Mucosa of descending colon (tissue), 3 donors: ENCODE data around the gene KLHDC4. TPM values are rescaled to one million over a fixed set of nuclear protein-coding genes. Genes with fewer than 3 reads are reported as not detected.

Source experiments
- ATAC-seq: fragments of 200-7000 bp; cut with Tn5 transposase; one replicate; pipeline ENCODE4 v1.9.1; 2020; ENCODE audit warnings: mild to moderate bottlenecking, moderate library complexity
- DNase-seq, 3 donors: peaks; one replicate each; pipeline ENCODE4 v3.0.0-alpha.2; 2020
- H3K36me3 ChIP-seq: fragments of 200-600 bp; one replicate; pipeline ENCODE4 v1.8.0; 2021; ENCODE audit warnings: low read depth, mild to moderate bottlenecking
- H3K4me1 ChIP-seq: fragments of 200-600 bp; one replicate; pipeline ENCODE4 v1.8.0; 2021; ENCODE audit warnings: low read depth, mild to moderate bottlenecking
- H3K4me3 ChIP-seq: fragments of 200-600 bp; one replicate; pipeline ENCODE4 v1.8.0; 2021; ENCODE audit warnings: mild to moderate bottlenecking
- H3K9me3 ChIP-seq: fragments of 200-600 bp; one replicate; pipeline ENCODE4 v1.8.0; 2021; ENCODE audit warnings: mild to moderate bottlenecking
- intact Hi-C, 2 donors: fragments of 100-400 bp; cut with DNase I in 1 of 2; cut with micrococcal nuclease in 1 of 2; formaldehyde crosslinking; loops; one replicate each; pipeline versions ENCODE4 v1.11.0 to v1.11.1; 2022; cut with DNase I, micrococcal nuclease
- total RNA-seq, 3 donors: library from RNA; stranded (reverse); fragmentation: NEBNext Ultra II Directional in 2 of 3; extraction: Animal tissue kit (Norgen Biotek cat#: 25700) in 2 of 3; gene quantifications; one replicate each; pipeline versions ENCODE4 v1.2.1 to v1.2.4, GENCODE V29; 2021 to 2023
- TF ChIP-seq, protein P1 (sequence below): fragments of 200-600 bp; IDR thresholded peaks from one replicate; pipeline ENCODE4 v1.8.0; 2022; ENCODE audit warnings: antibody characterized with exemption, mild to moderate bottlenecking
- donor health status: DM: no; HTN: no; CAD: no; lungs with moderate emphysema.
- donor health status: DM: no; HTN: no; CAD: no.
- donor health status: DM: no; HTN: yes; CAD: no.

The KLHDC4 gene
- total RNA-seq, 3 donors from 2014 or later = 41.6 to 67.7 (median 46.4) TPM

DNA sequence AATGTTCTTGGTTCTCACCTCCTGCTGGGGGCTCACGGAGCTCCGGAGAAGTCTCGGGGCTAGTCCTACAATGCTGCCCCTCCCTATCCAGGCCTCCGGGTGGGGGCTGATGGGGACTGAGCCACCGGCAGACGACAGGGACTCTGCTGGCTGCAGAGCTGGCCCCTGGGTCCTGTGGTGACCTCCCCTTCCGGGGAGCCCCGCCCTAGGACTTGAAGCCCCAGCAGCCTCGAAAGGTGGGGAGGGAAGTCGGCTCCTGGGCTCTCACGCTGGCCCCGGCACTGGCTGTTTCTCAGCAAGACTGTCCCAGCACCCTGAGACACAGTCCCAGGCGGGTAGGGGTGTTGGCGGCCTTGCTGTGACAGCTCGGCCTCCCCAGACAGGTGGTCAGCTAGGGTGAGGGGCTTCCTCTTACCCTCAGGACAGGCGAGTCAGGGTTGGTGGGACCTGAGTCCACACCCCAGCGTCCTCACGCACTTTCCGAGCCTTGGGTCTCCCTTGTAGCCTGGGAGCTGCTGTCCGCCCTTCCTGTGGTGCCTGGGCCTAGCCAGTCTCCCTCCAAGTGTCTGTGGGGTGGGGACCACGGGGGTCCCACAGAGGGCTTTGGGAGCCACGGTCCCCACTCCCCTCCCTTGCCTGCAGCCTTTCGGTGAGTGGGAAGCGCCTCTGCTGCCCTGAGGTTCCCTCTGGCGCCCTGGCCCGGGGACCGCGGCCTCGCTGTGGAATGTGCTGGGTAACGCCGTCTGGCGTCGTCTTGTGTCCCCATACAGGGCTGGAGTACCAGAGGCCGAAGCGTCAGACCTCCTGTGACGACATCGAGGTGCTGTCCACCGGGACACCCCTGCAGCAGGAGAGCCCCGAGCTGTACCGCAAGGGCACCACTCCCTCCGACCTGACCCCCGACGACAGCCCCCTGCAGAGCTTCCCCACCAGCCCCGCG is 76.6 kb downstream of the KLHDC4 start:
- Histone ChIP-seq H3K4me3 (no peak overlapping the region), H3K9me3 (no peaks in the 10 kb centered on the region), H3K36me3 (no peaks in the 10 kb centered on the region), H3K4me1 (no peaks in the 10 kb centered on the region)
- TF ChIP-seq, protein P1, sequence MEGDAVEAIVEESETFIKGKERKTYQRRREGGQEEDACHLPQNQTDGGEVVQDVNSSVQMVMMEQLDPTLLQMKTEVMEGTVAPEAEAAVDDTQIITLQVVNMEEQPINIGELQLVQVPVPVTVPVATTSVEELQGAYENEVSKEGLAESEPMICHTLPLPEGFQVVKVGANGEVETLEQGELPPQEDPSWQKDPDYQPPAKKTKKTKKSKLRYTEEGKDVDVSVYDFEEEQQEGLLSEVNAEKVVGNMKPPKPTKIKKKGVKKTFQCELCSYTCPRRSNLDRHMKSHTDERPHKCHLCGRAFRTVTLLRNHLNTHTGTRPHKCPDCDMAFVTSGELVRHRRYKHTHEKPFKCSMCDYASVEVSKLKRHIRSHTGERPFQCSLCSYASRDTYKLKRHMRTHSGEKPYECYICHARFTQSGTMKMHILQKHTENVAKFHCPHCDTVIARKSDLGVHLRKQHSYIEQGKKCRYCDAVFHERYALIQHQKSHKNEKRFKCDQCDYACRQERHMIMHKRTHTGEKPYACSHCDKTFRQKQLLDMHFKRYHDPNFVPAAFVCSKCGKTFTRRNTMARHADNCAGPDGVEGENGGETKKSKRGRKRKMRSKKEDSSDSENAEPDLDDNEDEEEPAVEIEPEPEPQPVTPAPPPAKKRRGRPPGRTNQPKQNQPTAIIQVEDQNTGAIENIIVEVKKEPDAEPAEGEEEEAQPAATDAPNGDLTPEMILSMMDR = no peak
- no peak for ATAC-seq
- intact Hi-C loops = no loop called here
- no peak for DNase-seq

DNA sequence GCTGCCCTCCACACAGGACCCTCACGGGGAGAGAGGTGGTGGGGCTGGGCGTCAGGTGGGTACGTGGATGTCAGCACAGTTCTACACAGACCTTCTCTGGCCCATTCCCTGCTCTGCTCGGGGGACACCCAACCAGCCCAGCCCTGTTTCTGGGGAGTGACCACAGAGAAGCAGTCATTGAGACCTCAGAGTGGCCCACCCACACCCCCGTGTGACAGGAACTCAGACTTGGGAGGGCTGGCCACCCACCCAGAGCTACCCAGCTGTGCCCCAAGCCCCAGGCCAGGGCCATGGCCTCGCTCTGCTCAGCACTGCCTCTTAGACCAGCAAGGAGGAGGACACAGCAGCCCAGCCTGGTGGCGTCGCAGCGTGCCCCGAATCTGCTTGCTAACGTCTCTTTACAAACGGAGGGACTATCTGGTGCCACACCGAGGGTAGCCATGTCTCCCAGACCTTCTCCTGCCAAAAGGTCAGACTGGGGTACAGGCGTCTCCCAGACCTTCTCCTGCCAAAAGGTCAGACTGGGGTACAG is 77.7 kb downstream of the KLHDC4 start:
- no peak overlapping the region for H3K4me3 ChIP-seq
- no peaks in the 10 kb centered on the region for H3K9me3 ChIP-seq
- DNase-seq = no peak
- ATAC-seq = no peak
- no peaks in the 10 kb centered on the region for H3K36me3 ChIP-seq
- intact Hi-C loops = no loop called here
- TF ChIP-seq, protein P1 = no peak
- H3K4me1 ChIP-seq = no peaks in the 10 kb centered on the region

DNA sequence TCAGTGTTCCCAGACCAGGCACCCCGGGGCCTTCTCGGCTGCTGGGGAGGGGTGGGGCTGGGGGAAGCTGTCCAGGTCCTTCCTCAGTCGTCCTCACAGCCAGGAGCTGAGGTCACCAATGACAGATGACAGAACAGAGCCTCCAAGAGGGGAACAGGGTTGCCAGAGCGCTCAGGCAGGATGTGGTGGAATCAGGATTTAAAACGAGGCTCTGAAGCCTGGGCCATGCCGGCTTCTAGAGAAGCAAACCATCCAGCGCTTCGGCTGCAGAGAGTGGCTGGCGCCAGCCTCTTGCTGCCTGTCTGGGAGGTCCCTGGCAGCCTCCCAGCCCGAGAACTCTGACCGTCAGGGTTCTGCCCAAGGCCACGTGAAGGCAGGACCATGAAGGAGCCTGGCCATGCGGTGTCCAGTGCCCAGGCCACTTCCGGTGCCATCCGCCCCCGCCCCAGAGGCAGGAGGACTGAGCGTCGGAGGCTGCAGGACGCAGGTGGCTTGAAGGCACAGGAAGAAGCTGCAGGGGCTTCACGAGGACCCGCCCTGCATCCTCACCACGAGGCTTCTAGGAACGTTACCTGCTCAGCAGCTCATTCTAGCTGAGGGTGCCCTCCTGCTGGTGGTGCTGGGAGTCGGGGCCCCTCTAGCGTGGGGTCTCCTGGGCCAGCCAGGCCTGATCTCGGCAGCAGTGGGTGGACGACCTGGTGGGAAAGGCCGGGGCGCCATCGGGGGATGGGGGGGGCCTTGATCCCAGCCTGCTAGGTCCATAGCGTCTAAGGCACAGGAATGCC is 78.5 kb downstream of the KLHDC4 start:
- Histone ChIP-seq H3K4me3 (no peak overlapping the region), H3K36me3 (no peaks in the 10 kb centered on the region), H3K4me1 (no peaks in the 10 kb centered on the region), H3K9me3 (no peaks in the 10 kb centered on the region)
- TF ChIP-seq, protein P1 = no peak
- DNase-seq = no peak
- ATAC-seq = no peak
- intact Hi-C loops = no loop called here

DNA sequence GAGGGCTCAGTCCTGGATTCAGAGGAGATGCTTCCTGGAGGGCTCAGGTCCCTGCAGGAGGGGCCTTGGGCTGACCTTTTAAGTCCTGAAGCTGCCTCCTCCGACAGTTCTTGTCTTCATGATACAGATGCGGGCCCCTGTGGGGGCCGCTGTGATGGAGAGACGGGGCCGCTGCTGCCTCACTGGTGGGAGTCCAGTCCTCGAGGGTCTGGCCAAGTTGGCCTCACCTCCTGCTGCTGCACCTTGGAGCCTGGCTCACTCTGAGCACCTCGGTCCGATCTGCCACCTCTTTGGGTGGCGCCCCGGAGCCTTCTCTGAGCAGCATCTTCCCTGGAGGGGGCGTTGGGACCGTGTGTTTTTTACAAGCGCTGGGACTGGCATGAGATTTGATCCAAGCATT is 79.1 kb downstream of the KLHDC4 start:
- no peak overlapping the region for H3K4me3 ChIP-seq
- DNase-seq (no peak), ATAC-seq (no peak)
- H3K4me1 ChIP-seq = no peaks in the 10 kb centered on the region
- TF ChIP-seq, protein P1 = no peak
- no peaks in the 10 kb centered on the region for H3K9me3 ChIP-seq
- no peaks in the 10 kb centered on the region for H3K36me3 ChIP-seq
- intact Hi-C loops = no loop called here

DNA sequence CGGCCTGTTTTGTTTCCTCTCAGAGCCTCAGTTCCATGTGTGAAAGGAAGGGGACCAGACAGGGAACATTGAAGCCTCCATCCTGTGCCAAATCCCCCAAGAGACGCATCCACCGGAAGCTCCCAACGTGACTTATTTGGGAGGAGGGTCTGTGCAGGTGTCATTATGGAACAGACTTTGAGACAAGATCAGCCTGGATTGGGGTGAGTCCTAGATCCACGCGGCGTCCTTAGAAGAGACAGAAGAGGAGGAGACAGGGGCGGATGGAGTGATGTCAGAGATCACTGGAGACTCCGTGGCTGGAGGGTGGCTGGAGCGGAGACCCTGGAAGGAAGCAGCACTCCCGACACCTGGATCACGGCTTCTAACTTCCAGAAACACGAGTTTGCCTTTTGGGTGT is 80.0 kb downstream of the KLHDC4 start:
- Histone ChIP-seq H3K4me3 (no peak overlapping the region), H3K36me3 (no peaks in the 10 kb centered on the region), H3K9me3 (no peaks in the 10 kb centered on the region), H3K4me1 (no peaks in the 10 kb centered on the region)
- TF ChIP-seq, protein P1 = no peak
- ATAC-seq (no peak), DNase-seq (no peak)
- intact Hi-C loops = no loop called here
